IMR-90 (cell line): ENCODE measurements around the gene CYP27C1. TPM values are rescaled to one million over a fixed set of nuclear protein-coding genes. Genes with fewer than 3 reads are reported as not detected.
"Not testable (repeated sequence)": the region's sequence is repeated elsewhere in the genome, so short reads cannot be mapped to it uniquely, and the experiment has no call there.

Experiments
- ATAC-seq: fragments of 200-7000 bp; cut with Tn5 transposase; 2 replicates; pipeline ENCODE4 v1.9.1; 2020; ENCODE audit warnings: low read depth, mild to moderate bottlenecking, moderate library complexity
- BruUV-seq: library from RNA; stranded (reverse); fragments of 400-500 nt; replicated peaks from 2 replicates; lab custom pipeline; 2021; lab: Mats Ljungman, UMichigan
- CTCF ChIA-PET: fragments of 300-600 bp; formaldehyde crosslinking; extraction: SDS; loops from one replicate; lab custom pipeline; 2021; ENCODE audit warnings: antibody characterized with exemption; lab: Yijun Ruan, JAX
- POLR2A ChIA-PET: fragments of 300-600 bp; sonication (Branson Sonifier 250); formaldehyde crosslinking; loops from one replicate; lab custom pipeline; 2022; ENCODE audit warnings: antibody characterized with exemption; ENCODE audit not compliant: unreplicated experiment; lab: Charles Lee
- DNase-seq: peaks from one replicate; pipeline ENCODE4 v3.0.0; 2013
- H2AFZ ChIP-seq: replicated peaks from 2 replicates; pipeline ENCODE3; 2013; ENCODE audit warnings: low read length, mild to moderate bottlenecking; ENCODE audit not compliant: poor library complexity
- H2AK5ac ChIP-seq: 2 replicates; pipeline ENCODE4 v1.6.1; 2013; ENCODE audit warnings: low read depth, low read length, inconsistent platforms
- H2AK9ac ChIP-seq: replicated peaks from 2 replicates; pipeline ENCODE3; 2013; ENCODE audit warnings: mild to moderate bottlenecking, low read depth, low read length, moderate library complexity; ENCODE audit not compliant: poor library complexity
- H2BK120ac ChIP-seq: 2 replicates; pipeline ENCODE4 v1.6.1; 2013; ENCODE audit warnings: low read depth, low read length, inconsistent platforms
- H2BK15ac ChIP-seq: 3 replicates; pipeline ENCODE4 v1.6.1; 2013; ENCODE audit warnings: low read depth, low read length, inconsistent platforms
- H2BK20ac ChIP-seq: 2 replicates; pipeline ENCODE4 v1.6.1; 2013; ENCODE audit warnings: low read depth, mild to moderate bottlenecking, inconsistent platforms, low read length, moderate library complexity
- H2BK5ac ChIP-seq: 2 replicates; pipeline ENCODE4 v1.6.1; 2013; ENCODE audit warnings: mild to moderate bottlenecking, low read depth, low read length, inconsistent platforms; ENCODE audit not compliant: poor library complexity, severe bottlenecking
- H3K14ac ChIP-seq: replicated peaks from 2 replicates; pipeline ENCODE4 v1.6.1; 2013; ENCODE audit warnings: low read depth, low read length, inconsistent platforms
- H3K18ac ChIP-seq: 2 replicates; pipeline ENCODE4 v1.6.1; 2013; ENCODE audit warnings: low read depth, low read length, control low read depth
- H3K23ac ChIP-seq: 2 replicates; pipeline ENCODE4 v1.6.1; 2013; ENCODE audit warnings: low read depth, low read length, inconsistent platforms
- H3K27ac ChIP-seq: 2 replicates; pipeline ENCODE4 v1.5.1; 2013; ENCODE audit warnings: mild to moderate bottlenecking, control low read depth, low read length; ENCODE audit not compliant: insufficient read depth
- H3K27me3 ChIP-seq: 2 replicates; pipeline ENCODE4 v1.6.1; 2013; ENCODE audit warnings: low read length; ENCODE audit not compliant: control insufficient read depth, insufficient read depth
- H3K36me3 ChIP-seq: 2 replicates; pipeline ENCODE4 v1.6.1; 2013; ENCODE audit warnings: low read length, mixed read lengths; ENCODE audit not compliant: control insufficient read depth, insufficient read depth
- H3K4ac ChIP-seq: 2 replicates; pipeline ENCODE4 v1.6.1; 2013; ENCODE audit warnings: low read depth, low read length, inconsistent platforms
- H3K4me1 ChIP-seq: 2 replicates; pipeline ENCODE4 v1.6.1; 2013; ENCODE audit warnings: low read length, mixed read lengths; ENCODE audit not compliant: control insufficient read depth, insufficient read depth
- H3K4me2 ChIP-seq: 2 replicates; pipeline ENCODE4 v1.6.1; 2013; ENCODE audit warnings: low read depth, mild to moderate bottlenecking, control low read depth, low read length, moderate library complexity
- H3K4me3 ChIP-seq: 2 replicates; pipeline ENCODE4 v1.5.1; 2013; ENCODE audit warnings: low read depth, mild to moderate bottlenecking, control low read depth, low read length, moderate library complexity; ENCODE audit not compliant: insufficient read depth
- H3K56ac ChIP-seq: 2 replicates; pipeline ENCODE4 v1.6.1; 2013; ENCODE audit warnings: low read length, inconsistent platforms; ENCODE audit not compliant: insufficient read depth; ENCODE audit errors: extremely low read depth
- H3K79me1 ChIP-seq, 2 experiments: 2 replicates each; pipeline ENCODE4 v1.6.1; 2013; ENCODE audit warnings: low read length in 2 of 2, inconsistent platforms in 1 of 2, low read depth in 1 of 2
- H3K9ac ChIP-seq: 2 replicates; pipeline ENCODE4 v1.6.1; 2013; ENCODE audit warnings: low read depth, low read length, control low read depth
- H3K9me1 ChIP-seq: 2 replicates; pipeline ENCODE4 v1.6.1; 2013; ENCODE audit warnings: low read length, inconsistent platforms; ENCODE audit not compliant: insufficient read depth
- H3K9me3 ChIP-seq: 2 replicates; pipeline ENCODE4 v1.6.1; 2013; ENCODE audit warnings: low read length; ENCODE audit not compliant: control insufficient read depth, insufficient read depth
- H4K20me1 ChIP-seq: 2 replicates; pipeline ENCODE4 v1.6.1; 2013; ENCODE audit warnings: low read length, inconsistent platforms; ENCODE audit not compliant: insufficient read depth
- H4K5ac ChIP-seq: 2 replicates; pipeline ENCODE4 v1.6.1; 2013; ENCODE audit warnings: mild to moderate bottlenecking, low read depth, low read length, control low read depth
- H4K8ac ChIP-seq, 2 experiments: 2 replicates each; pipeline ENCODE4 v1.6.1; 2013; ENCODE audit warnings: low read depth in 2 of 2, low read length in 2 of 2, control low read depth in 1 of 2, inconsistent platforms in 1 of 2
- H4K91ac ChIP-seq: 2 replicates; pipeline ENCODE4 v1.6.1; 2013; ENCODE audit warnings: low read depth, low read length, inconsistent platforms; ENCODE audit not compliant: insufficient read depth
- CEBPB ChIP-seq: IDR thresholded peaks from 2 replicates; pipeline ENCODE4 v1.6.1; 2012; ENCODE audit warnings: low read depth, low read length, improper control_type of control experiment
- WGBS, 2 experiments: methylation state at CpG; one replicate each; pipeline versions ENCODE4 v1.1.5 to v1.1.7; 2013; ENCODE audit warnings: missing lambda C conversion rate in 2 of 2; ENCODE audit not compliant: insufficient read length in 1 of 2; ENCODE audit errors: extremely low coverage in 2 of 2; 5-methylcytosine and 5-hydroxymethylcytosine counted together
- dilution Hi-C: fragments of 300-500 bp; cut with HindIII; formaldehyde crosslinking; loops from one replicate; pipeline ENCODE4 v1.14.3; 2018; ENCODE audit warnings: low sequenced_read_pairs; ENCODE audit not compliant: unreplicated experiment
- in situ Hi-C: fragments of 300-500 bp; cut with MboI; formaldehyde crosslinking; loops from 3 replicates; pipeline ENCODE4 v1.14.3; 2019; ENCODE audit warnings: low sequenced_read_pairs, inconsistent platforms, mixed read lengths
- intact Hi-C: fragments of 100-400 bp; cut with micrococcal nuclease; formaldehyde crosslinking; loops from 2 replicates; pipeline ENCODE4 v1.10.0; 2022
- polyA plus RNA-seq, 3 experiments: library from polyadenylated mRNA; depleted of rRNA; stranded (reverse); fragments of >200 nt; gene quantifications; 2 replicates each; pipeline ENCODE4 v1.2.3, GENCODE V29; 2012; ENCODE audit warnings: low replicate concordance in 1 of 3
- total RNA-seq: library from RNA; depleted of rRNA; stranded (reverse); fragments of >200 nt; gene quantifications from 2 replicates; pipeline ENCODE4 v1.2.3, GENCODE V29; 2012

CYP27C1 gene
- total and polyA plus RNA-seq, 2 of the 4 experiments (the other 2 are of a cell fraction), result not detected

GRCh38 chr2:127224135-127224534 lies 4.0 kb upstream of the CYP27C1 start:
- H2BK15ac ChIP-seq, H2BK120ac ChIP-seq, H3K14ac ChIP-seq, H4K91ac ChIP-seq, H2BK20ac ChIP-seq, H3K4me3 ChIP-seq, H3K4ac ChIP-seq, intact Hi-C loops, ATAC-seq, H3K27ac ChIP-seq, DNase-seq, H3K56ac ChIP-seq, BruUV-seq, H3K9me1 ChIP-seq, H3K4me1 ChIP-seq, H2AK5ac ChIP-seq, H2BK5ac ChIP-seq, H4K20me1 ChIP-seq, H3K9me3 ChIP-seq, in situ Hi-C loops, dilution Hi-C loops, H3K18ac ChIP-seq, H4K5ac ChIP-seq, H4K8ac ChIP-seq, H3K9ac ChIP-seq, H3K36me3 ChIP-seq, H3K4me2 ChIP-seq, H3K23ac ChIP-seq, H2AFZ ChIP-seq, H2AK9ac ChIP-seq, POLR2A ChIA-PET, H3K79me1 ChIP-seq, CTCF ChIA-PET: not testable (repeated sequence)
- peaks cover 37% of the 10 kb centered on the region for H3K27me3 ChIP-seq
- peak; percentile 54 for TF ChIP-seq CEBPB
- WGBS, 2 experiments, result no CpG with 5 or more reads among the region's 5 CpGs
